HuH-7.5 (cell line): ENCODE data around the gene HAUS7.

Experiments
- DNase-seq: peaks from one replicate; pipeline ENCODE4 v3.0.0; 2011; ENCODE audit warnings: low spot score

The HAUS7 gene

DNA sequence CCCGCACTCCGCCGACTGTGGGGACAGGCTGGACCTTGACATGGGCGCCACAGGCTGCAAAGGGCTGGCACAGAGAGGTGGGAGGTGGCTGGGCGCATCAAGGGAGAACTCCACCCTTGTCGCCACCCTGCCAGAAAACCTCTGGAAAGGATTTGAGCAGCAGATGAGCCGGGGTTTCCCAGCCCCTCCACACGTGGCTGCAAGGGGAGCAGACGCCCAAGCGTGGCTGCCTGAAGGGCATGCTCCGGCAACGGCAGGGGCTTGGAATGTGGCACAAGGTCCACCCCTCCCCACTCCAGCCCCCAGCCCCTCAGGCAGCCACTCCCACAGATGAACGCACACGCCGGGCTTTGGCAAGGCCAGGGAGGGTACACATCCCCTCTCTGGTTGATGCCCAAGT, 29.0 kb upstream of the HAUS7 start:
- DNase-seq, result no peak

DNA sequence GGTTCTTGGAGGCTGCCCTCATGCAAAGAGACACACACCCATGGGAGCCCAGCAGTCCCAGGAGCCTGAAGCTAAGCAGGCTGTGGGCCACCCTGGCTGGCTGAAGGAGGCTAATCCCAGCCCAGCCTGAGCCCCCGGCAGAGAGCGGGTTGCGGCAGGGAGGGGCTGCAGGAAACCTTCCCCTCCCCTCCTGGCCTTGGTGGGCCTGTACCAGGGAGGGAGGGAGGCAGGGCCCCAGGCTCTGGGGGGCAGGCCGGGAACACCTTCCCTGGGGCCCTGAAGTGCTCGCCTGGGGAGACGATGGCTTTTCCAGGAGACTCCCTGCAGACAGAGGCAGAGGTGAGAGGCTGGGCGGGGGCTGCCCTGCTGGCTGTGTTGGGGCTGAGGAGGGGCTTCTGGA, 28.1 kb upstream of the HAUS7 start:
- no peak for DNase-seq

DNA sequence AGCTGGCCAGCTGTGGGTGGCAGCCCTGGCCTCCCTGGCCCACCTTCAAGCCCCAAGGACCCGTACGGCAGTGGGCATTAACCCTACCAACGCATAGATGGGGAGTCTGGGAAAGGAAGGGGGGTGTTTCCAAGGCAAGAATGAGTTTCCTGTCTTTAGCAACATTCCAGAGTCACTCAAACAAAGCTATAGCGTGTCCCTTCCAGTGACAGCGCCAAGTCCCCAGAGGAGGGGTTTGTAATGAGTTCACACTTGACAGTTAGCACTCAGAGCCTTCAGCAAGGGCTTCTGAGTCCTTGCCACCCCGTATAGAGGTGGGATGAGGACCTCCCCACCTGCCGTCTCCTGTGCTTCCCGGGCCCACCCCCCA, 26.2 kb upstream of the HAUS7 start:
- no peak for DNase-seq

DNA sequence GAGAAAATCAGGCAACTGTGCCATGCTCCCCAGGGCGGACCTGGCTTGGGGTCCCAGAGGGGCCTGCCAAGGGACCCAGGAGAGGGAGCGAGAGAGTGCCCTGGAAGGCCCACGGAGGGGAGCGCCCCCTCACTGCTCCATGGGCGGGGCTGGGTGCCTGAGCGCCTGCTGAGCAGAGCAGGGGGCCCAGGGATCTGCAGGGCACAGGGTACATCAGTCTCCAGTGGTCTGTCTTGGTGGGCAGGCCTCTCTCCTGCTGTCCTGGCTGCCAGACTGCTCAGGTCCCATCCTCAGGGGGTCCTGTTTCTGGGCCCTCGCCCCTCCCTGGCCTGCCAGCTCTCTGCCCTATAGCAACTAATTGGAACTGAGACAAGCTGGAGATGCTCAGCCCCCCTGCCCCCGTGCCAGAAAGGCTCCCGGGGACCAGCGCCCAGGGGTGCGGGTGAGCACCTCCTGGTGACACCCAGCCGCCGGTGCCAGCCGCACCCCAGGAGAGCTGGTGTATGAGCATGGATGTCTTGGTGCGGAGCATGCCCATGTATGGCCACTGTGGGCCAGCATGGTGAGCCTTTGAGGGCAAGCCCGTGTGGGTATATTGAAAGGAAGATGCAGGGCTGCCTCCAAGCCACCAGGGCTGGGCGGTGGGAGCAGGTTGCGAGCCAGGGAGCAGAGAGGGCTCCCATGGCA, 25.7 kb upstream of the HAUS7 start:
- DNase-seq, result no peak

DNA sequence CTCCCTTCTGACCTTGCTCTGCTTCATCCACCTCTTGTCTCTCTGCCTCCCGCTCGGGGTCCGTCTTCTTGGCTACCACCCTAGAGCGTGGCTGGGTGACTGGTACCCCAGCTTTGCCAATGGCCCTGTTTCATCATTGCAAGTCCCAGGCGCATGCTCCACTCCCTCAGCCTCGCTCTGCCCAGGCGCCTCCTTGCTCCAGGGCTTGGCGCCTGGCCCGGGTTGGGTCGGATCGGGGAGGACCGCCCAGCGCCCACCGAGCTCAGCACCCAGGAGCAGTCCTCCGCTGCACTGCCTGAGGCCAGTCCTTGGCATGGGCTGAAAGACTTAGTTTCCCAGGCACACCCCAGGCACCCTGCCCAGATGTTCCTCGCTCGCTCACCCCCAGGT, 25.0 kb upstream of the HAUS7 start:
- no peak for DNase-seq

DNA sequence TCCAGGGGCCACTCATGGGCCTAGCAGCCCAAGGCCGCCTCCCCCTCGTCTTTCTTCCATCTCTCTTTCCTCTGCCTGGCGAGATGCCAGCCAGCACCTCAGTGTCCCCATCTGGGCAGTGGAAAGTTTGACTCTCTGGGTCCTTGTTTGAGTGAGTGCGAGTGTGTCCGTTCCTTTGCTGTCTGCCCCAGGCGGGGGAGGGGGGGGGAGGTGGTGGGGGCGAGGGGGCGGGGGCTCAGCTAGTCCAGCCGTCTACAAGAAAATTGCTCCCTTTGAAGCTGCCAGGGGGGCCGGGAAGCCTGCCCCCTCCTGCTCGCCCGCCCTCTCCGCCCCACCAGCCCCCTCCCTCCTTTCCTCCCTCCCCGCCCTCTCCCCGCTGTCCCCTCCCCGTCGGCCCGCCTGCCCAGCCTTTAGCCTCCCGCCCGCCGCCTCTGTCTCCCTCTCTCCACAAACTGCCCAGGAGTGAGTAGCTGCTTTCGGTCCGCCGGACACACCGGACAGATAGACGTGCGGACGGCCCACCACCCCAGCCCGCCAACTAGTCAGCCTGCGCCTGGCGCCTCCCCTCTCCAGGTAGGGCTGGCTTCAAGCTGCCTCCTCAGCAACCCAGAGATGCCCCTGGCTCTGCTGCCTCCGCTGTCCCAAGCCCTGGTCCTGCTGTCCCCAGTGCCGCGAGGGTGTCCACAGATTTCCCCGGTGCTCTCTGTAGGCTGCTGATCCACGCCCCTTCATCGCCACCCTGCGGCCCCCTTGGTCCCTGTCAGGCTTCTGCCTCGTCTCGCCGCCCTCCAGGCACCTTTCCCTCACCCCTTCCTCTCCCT, 24.4 kb upstream of the HAUS7 start, which contains the start of gene BGN:
BGN (plus strand) TSS at position 440 of the 821 bp plus-strand sequence. CDS start 9,652 bp downstream, outside the sequence.
- peak; percentile 64 for DNase-seq

DNA sequence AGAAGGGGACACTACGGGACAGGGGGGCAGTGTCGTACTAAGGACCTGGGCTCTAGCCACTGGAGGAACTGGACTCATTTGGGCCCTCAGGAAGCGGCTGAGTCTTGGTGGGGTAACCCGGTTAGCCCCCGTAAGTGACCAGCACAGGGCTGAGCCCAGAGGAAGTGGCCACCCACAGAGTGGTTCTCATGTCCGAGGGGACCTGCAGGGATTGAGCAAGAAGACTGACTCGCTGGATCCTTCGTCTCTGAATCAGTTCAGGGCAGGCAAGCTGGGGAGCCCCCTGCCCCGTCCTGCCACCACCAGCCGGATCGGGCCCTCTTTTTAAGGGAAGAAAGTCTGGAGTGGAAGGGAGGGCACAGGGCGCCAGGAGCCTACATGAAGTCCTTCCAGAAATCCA, 23.7 kb upstream of the HAUS7 start:
- no peak for DNase-seq

DNA sequence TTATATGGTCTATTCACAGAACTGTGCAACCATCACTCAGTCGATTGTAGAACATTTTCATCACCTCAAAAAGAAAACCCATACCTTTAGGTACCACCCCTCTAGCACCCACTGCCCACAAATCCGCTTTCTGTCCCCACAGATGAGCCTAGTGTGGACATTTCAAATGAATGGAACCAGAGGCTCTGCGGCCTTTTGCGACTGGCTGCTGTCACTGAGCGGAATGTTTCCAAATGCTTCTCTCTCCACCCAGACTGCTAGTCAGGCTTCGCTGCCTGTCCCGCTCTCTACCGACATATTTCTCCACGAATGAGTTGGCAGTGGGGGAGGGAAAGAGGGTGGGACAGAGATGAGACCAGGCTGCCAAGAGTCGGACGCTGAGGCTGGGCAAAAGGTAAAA, 22.7 kb upstream of the HAUS7 start:
- no peak for DNase-seq

DNA sequence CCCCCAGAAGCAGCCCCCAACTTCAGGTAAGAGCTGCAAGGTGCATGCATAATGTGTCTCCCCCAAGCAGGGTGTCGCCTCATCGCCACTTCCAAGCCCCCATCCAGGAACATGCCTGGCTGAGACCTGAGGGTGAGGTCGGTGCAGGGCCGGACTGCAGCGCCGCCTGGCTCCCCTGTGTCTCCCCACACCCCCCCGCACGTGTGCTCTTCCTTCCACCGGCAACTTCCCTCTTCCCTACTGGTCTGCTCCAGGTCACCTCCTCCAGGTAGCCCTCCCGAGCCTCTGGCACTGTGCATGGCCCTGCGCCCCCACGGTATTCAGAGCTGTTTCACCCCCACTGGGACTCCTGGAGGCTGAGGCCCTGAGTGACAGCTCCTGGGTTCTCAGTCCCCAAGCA, 22.2 kb upstream of the HAUS7 start:
- no peak for DNase-seq

DNA sequence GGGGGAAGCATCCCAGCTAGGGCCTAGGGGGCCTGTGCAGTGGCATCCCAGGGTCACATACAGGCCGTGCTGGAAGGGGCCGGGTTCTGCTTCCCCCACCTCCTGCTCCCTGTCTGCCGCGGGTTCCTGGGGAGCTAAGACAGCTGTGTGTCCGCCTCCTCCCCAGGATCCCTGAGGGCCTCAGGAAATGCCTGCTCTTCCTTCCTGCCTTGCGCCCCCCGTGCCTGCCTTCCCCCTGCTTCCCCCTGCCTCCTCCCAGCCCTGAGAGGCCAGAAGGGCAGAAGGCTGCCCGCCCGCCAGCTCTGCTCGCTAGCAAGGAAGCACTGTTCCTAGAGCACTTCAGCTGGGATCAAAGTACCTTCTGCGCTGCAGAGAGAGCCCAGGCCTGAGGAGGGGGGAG, 21.5 kb upstream of the HAUS7 start:
- DNase-seq, result no peak

DNA sequence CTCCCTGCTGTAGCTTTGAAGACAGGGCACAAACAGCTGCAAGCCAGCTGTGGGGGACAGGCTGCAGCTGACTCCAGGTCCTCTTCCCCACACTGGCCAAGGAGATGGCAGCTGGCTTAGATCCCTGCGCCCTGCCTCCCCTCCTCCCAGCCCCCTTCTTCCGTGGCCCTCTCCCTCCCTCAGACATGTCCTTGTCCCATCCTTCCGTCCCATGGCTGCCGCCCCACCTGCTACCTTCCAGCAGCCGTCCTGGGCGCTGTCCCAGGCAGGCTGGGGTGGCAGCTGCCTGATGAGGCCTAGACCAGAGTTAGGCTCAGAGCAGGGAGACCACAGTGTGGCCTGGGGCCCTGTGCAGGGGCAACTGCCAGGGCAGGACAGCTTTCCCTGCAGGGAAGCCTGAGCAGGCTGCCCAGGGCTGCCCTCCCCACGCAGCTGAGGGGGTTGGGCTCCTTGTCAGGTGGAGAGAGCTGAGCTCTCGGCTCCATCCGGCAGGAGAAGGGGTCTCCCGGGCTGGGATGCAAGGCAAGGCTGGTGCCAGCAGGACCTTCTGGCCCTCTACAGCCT, 21.1 kb upstream of the HAUS7 start:
- DNase-seq, result no peak

DNA sequence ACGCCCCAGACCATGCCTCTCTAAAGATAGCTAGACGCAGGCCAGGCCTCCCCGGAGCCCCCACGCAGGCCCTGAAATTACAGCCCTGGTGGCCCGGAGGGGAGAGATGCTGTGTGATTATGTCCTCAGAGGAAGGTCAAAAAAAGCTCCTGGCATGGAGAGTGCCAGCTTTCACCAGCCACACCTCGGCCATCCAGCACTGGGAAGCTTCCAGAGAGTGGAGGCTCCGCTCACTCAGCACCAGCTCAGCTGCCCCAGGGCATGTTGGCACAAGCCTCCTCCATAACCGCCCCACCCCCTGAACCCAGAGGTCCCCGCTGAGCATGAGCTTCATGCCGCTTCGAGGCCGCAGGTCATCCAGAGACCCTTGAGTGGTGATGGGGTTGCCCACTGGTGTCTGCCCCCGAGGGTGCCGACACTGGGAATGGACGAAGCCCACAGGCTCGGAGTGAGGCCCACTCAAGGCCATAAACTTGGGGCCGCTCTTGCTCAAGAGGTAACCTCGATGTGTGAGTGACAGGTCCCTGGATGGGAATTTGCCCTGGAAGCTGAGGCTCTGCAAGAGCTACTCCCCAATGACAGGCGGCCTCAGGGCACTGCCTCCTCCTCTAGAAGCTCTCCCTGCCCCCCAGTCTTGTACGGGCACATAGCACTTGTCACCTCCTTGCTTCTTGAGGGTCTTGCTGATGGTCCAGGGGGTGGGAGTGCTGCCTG, 20.0 kb upstream of the HAUS7 start:
- DNase-seq, result no peak

DNA sequence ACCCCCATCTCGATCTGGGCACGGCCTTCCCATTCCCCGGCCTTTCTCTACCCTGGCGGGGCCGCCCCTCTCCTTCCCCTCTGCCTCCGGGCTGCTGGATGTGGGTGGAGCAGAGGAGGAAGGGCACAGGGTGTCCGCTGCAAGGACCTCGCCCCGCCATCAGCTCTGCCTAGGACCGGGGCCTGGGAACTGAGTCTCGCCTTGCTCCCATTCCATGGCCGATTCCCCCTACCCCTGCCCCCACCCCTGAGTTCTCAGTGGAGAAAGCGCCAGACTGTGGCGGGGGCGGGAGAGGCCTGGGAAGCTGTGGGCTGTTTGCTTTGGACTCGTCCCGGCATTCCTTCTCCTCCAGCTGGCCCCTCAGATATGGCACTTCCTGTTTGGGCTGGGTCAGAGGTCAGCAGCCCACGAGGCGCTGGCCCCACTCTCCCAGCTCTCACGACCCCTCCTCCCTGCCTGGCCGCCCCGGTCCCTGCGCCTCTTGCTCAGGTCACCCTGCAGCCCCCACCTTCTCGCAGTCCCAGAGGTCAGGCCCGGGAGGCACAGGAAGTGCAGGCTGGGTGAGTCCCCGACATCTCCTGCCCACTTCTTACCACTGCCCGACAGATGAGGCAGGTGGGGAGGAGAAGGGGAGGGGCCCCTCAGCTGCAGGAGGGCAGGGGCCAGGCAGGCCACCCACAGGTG, 18.0 kb upstream of the HAUS7 start:
- DNase-seq, result peak; percentile 50

DNA sequence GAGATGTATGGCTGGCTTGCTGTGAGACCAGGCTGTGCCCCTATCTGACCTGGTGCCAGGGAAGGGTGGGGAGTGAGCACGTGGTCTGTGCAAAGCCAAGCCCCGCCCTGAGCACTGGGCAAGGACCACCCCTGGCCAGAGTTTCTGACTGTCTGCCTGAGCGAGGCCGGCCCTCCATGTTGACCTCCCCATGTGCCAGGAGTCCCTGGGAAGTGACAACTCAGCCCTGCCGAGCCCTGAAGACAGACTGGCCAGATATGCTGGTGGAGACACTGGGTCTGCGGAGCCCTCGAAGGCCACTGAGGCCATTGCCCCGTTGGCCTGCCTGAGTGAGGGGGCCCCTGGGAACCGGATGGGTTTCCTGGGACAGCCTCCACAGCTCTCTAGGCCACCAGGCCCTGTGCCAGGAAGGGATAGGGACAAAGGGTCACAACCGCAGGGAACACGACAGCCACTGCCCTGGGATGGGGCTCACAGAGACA, 17.3 kb upstream of the HAUS7 start:
- DNase-seq, result no peak

DNA sequence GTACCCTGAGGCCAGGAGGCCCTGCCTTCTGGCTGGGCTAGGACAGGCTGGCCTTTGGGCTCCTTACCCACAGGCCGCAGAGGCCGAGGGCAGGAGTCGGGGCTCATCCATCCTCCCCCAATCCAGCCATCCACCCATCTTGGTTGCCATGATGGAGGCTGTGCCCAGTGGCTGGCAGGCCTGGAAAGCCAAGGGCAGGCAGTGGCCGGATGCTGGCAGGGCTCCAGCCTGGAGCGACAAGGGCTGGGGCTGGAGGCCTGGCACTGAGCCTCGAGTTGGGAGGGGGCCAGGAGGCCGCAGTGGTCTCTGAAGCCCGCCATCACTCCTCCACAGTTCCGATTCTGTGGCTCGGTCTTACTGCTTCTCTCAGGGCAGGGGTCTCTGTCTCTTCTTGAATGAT, 15.8 kb upstream of the HAUS7 start:
- DNase-seq, result no peak

DNA sequence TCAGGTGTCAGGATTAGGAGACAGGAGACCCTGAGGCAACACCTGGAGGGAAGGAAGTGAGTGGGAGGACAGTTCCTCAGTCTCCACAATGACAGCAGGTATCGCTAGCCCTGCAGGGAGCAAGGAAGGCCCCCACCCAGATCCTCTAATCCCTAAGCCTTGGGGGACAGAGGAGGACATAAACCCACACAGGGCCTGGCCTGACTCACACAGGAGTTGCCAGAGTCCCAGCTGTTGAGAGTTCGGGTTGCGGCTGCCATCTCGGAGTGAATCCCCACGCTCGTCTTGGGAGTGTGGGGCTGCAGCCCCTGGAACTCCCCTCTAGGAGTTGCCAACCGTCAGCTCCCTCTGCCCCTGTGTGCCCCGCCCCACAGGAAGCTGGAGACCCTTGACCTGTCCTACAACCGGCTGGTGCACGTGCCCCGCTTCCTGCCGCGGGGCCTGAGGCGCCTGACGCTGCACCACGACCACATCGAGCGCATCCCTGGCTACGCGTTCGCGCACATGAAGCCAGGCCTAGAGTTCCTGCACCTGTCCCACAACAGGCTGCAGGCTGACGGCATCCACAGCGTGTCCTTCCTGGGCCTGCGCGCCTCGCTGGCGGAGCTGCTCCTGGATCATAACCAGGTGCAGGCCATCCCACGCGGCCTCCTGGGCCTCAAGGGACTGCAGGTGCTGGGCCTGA, 15.2 kb upstream of the HAUS7 start:
- DNase-seq, result no peak

DNA sequence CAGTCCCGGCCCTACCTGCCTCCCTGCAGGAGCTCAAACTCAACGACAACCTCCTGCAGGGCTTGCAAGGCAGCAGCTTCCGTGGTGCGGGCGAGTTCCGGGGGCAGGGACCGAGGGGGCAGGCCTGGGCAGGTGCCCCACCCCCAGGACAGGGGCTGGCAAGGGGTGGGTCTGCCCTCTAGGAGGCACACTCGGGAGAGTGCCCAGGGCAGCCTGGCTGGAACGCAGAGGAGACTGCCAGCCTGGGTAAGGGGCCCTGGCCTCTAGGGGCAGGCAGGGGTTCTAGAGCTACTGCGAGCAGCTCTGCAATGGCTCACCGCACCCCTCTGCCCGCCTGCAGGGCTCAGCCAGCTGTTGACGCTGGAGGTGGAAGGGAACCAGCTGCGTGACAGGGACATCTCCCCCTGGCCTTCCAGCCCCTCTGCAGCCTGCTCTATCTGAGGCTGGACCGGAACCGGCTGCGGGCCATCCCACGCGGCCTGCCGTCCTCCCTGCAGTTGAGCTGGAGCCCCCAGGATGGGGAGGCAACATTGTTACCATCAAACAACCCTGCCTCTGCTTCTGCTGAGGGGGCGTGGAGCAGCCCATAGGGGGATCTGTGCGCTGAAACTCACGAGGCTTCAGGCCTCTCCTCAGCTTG, 12.1 kb upstream of the HAUS7 start:
- DNase-seq, result no peak

DNA sequence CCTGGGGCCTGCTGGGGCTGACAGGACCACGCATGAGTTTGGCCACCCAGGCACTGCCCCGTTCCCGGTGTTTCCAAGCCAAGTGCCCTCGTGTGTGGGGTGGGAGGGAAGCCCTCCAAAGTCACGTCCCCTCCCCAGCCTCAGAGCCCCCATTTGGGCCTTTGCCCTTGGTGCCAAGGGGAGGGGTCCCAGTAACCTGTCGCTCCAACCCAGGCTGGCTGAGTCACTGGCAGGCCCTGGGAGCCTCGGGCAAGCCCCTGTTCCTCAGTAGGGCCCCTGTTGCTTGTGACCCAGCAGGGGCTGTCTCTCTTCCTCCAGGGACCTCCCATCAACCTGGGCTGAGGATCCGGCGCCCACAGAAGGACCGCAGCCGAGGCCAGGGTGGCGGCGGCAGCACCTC, 10.7 kb upstream of the HAUS7 start:
- no peak for DNase-seq

DNA sequence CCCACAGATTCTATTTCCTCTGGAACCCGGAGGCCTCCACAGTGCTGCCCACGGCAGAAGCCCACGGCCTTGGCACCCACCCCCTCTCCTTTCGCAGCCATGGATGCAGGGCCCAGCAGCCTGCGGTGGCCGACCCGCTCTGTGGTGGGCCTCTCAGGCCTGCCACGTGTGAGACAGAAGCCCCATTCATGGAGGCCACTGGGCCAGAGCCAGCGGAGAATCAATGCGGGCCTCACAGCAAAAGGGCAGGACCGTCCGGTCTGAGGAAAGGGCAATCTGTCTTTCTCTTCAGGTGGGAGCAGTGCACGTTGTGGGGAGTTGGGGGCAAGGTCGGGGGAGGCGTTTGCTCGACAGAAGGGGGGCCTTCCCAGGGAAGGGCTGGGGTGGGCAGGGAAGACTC, 8.4 kb upstream of the HAUS7 start:
- no peak for DNase-seq

DNA sequence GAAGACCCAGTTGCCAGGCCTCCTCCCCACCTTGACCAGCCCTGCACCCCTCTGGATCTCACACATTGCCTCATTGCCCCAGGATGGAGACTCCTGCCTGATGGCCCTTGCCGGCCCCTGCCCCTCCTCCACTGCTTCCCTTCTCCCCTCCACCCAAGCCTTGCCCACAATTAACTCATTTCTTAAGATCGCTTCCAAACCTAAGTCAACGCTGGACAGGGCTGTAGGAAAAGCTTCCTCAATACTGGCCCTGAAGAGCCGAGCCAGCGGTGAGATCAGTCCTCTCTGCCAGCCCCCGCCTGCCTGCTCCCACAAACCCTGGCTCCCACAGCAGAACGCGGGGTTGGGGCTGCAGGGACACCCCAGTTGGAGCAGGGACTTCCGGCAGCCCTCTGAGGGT, 7.5 kb upstream of the HAUS7 start:
- DNase-seq, result no peak

DNA sequence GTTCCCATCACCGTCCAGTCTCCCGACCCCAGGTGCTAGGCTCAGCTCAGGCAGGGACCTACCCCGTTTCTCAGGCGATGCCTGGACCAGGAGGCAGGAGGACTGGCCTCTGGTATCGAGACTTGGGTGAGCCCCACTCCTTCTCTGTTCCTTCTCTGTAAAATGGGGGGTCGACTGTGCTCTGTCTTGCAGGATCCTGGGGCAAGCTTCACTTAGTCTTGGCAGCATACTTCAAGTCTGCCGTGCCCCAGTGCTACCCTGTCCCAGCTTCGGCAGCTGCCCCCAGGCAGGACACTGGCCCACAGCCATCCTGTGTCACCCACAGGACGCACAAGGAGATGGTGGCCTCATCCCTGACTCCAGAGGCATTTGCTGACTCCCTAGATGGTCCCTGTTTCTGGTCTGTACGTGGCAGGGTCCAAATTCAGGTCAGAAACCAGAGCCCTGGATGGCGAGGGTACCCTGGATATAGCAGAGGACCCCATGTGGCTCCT, 7.0 kb upstream of the HAUS7 start:
- no peak for DNase-seq
